Limb (tissue), 2 donors: ENCODE data around the gene USP2.

Experiments
- DNase-seq, 2 donors: peaks; one replicate each; pipeline ENCODE4 v3.0.0-alpha.2; 2016; ENCODE audit errors: extremely low spot score in 2 of 2

Gene USP2

GRCh38 chr11:119363081-119363850 lies 18.2 kb downstream of the USP2 start:
- DNase-seq = peak in 1 of 2 donors; percentile 33

GRCh38 chr11:119362741-119363080 lies 18.8 kb downstream of the USP2 start:
- DNase-seq = no peak

- peak in 1 of 2 donors; percentile 26 for DNase-seq
These were observed 19.4 kb downstream of the USP2 start for GRCh38 chr11:119361941-119362725.

GRCh38 chr11:119361056-119361787 lies 20.3 kb downstream of the USP2 start:
- DNase-seq = peak in 1 of 2 donors; percentile 67

GRCh38 chr11:119359365-119360214 lies 21.9 kb downstream of the USP2 start:
- no peak for DNase-seq

- DNase-seq = no peak
These were observed 24.4 kb downstream of the USP2 start for GRCh38 chr11:119357074-119357473.

- peak; percentile 81 to 92 for DNase-seq
These were observed 25.0 kb downstream of the USP2 start for GRCh38 chr11:119356349-119357031.

GRCh38 chr11:119355091-119355843 lies 26.2 kb downstream of the USP2 start:
- no peak for DNase-seq

- DNase-seq = peak in 1 of 2 donors; percentile 60
These were observed 28.6 kb downstream of the USP2 start for GRCh38 chr11:119352857-119353260.

GRCh38 chr11:119351232-119351631 lies 30.3 kb downstream of the USP2 start:
- no peak for DNase-seq

GRCh38 chr11:119350302-119350701 lies 31.2 kb downstream of the USP2 start:
- no peak for DNase-seq

GRCh38 chr11:119347940-119348605 lies 33.4 kb downstream of the USP2 start:
- DNase-seq = peak in 1 of 2 donors; percentile 34

GRCh38 chr11:119347242-119347641 lies 34.2 kb downstream of the USP2 start:
- DNase-seq = no peak

GRCh38 chr11:119346605-119347004 lies 34.9 kb downstream of the USP2 start, which contains the start of gene MFRP:
Gene MFRP, minus strand, starts transcription at chr11:119346705. Its CDS starts 192 bp downstream, at chr11:119346513.
- DNase-seq = no peak

GRCh38 chr11:119345685-119346084 lies 35.8 kb downstream of the USP2 start:
- DNase-seq = no peak

GRCh38 chr11:119344291-119345010 lies 37.0 kb downstream of the USP2 start:
- DNase-seq = peak in 1 of 2 donors; percentile 28

GRCh38 chr11:119343726-119344125 lies 37.8 kb downstream of the USP2 start:
- no peak for DNase-seq

- peak in 1 of 2 donors; percentile 45 for DNase-seq
These were observed 38.9 kb downstream of the USP2 start for GRCh38 chr11:119342362-119343130.
